ENCODE measurements around the gene DOK4.

The DOK4 gene

GRCh38 chr16:57518922-57519321 lies 32.6 kb upstream of the DOK4 start:
- no peak for DNase-seq

DNA sequence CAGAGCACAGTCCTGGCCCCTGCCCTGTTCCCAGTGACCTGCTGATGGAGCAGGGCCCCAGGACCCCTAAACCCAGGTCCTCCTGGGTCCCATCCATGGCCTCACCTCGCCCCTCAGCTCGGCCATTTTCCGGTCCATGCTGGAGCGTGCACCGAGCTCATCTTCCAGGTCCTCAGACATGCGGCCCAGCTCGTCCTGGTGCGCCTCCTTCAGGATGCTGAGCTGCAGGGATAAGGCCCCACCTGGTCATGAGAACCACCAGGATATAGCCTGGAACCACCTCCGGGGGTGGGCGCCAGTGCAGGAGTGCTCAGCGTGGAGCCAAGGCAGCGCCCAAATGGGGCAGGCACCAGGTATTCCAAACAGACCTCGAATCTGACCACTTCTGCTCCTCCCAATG lies 32.2 kb upstream of the DOK4 start:
- DNase-seq: no peak

- no peak for DNase-seq
Observed at GRCh38 chr16:57517397-57518367, 31.4 kb upstream of the DOK4 start.

GRCh38 chr16:57516773-57517172 lies 30.5 kb upstream of the DOK4 start:
- no peak for DNase-seq

- DNase-seq: no peak
Observed at GRCh38 chr16:57516176-57516725, 30.0 kb upstream of the DOK4 start.

GRCh38 chr16:57514791-57515600 lies 28.7 kb upstream of the DOK4 start:
- DNase-seq: no peak

DNA sequence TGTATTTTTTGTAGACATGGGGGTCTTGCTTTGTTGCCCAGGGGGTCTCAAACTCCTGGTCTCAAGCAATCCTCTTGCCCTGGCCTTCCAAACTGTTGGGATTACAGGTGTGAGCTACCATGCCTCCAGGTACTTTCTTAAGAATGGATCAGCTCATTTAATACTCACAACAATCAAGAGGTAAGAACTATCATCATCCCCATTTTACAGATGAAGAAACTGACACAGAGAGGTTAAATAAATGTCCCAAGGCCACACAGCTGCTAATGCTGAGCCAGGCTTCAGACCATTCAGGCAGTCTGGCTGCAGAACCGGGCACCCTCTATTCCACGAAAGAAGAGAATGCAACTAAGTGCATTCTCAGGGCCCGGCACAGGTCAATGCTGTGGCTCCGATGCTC lies 28.1 kb upstream of the DOK4 start:
- no peak for DNase-seq

GRCh38 chr16:57513371-57514102 lies 27.2 kb upstream of the DOK4 start:
- DNase-seq: no peak

DNA sequence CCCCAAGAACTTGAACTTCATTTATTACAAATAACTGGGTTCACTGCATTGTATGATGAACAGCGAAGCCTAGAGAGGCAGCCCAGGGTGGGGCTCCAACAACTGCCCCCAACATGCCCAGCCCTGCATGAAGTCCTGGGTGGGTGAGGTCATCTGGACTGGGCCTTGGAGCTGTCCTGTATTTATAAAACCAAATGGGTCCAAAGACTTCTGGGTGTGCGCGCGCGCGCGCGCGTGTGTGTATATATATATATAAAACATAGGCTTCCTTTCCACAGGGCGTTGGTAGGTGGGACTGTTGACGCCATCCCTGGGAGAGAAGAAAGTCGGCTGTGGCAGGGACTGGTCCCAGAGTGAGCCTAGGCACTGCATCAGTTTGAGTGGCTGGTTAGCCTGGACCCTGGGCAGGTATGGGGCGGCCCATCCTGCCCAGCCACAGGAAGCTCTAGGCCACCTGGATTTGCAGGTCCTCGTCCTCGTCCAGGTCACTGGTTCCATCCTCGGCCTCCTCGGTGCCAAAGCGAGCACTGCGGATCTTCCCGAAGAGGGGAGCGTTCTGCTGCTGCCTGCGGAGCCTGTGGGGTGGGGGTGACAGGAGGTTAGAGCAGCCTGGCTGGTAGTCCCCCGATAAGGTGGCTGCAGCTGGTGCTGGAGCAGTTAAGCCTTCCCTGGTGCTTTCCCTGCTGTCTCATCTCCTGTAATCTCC lies 26.2 kb upstream of the DOK4 start:
- no peak for DNase-seq

GRCh38 chr16:57510016-57510871 lies 24.0 kb upstream of the DOK4 start:
- DNase-seq: no peak

DNA sequence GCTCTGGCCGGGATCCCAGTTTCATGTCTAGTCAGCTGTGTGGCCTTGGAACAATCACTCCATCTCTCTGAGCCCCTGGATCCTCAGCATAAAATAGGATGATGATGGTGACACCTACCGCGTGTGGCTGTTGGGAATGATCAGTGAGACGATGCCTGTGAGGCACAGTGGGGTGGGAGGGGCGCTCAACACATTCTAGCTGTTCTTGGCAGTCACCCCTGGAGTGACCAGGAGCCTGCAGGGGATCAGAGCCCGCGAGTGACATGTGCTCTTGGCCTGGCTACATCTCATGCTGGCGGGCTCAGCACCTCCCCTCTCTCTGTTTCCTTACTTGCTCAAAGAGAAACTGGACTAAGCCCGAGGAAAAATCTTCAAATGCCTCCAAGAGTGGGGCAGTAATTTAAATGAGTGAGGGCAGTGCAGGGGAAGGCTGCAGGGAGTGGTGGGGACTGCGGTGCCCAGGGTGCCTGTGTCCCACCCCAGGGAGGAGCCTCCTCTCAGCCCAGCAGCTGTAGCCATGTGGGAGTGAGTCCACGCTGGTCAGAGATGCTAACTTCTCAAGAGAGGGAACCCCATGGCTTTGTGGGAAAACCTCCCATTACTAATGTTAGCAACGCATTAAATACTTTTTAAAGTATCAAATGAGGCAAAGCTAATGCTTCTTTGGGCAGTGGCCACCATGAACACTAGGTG lies 23.1 kb upstream of the DOK4 start:
- DNase-seq: no peak

GRCh38 chr16:57508035-57508425 lies 21.7 kb upstream of the DOK4 start:
- no peak for DNase-seq

DNA sequence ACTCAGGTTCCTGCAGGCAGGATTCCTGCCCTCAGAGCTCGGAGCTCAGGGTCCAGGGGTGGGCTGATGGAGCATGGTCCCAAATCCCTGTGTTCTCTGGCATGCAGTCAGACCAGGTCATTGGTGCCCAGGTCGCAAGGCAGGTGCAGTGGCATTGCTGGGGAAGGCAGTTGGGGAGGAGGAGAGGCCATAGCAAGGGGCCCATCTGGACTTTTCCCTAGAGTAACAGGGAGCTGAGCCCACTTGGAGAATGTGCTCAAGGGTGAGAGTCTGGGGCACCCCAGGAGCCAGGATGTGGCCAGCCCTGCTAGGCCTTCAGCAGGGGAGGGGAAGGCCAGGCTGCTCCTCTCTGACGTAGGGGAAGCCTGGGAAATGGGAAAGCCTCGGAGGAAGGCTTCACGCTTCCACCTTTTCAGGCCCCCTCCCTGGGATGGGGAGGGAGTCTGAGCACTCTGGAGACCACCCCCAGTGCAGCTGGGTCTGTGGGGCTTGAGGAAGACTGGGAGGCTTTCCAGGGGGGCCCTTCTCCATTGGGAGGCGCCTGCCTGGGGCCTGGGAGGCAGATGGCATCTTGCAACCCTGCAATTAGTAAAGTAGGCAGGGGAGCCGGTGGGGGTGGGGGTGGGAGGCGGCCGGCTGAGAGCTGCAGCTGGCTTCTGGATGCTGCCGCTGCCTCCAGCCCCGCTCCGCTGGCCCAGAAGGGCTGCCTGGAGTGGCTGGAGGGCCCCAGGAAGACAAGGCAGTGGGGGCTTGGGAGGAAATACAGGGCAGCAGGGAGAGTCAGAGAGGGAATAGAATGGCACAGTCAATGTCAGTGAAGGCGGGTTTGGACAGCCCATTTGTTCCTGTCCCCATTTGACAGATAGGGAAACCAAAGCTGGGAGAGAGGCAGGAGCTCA lies 21.1 kb upstream of the DOK4 start:
- peak; percentile 26 for DNase-seq

GRCh38 chr16:57505169-57505568 lies 18.9 kb upstream of the DOK4 start:
- DNase-seq: no peak

DNA sequence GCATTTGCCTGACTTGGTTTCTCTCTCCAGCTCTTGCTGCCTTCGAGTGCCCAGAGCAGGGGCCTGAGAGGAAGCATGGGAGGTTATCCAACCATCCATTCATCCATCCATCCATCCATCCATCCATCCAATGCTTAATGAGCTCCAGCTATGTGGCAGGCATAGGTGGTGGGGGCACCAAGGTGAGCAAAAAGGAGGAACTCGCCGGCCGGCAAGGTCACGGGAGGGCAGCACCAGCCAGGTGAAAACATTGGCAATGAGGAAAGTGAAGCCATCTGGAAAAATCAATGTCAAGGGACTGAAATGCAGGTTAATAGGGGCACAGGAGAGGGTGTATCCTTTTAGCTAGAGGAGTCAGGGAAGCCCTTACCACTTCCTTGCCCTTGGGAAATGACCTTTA lies 18.2 kb upstream of the DOK4 start:
- no peak for DNase-seq

GRCh38 chr16:57504001-57504400 lies 17.7 kb upstream of the DOK4 start:
- DNase-seq: no peak

GRCh38 chr16:57503366-57503765 lies 17.1 kb upstream of the DOK4 start:
- DNase-seq: peak; percentile 84

GRCh38 chr16:57502048-57502775 lies 15.9 kb upstream of the DOK4 start:
- peak; percentile 40 for DNase-seq

DNA sequence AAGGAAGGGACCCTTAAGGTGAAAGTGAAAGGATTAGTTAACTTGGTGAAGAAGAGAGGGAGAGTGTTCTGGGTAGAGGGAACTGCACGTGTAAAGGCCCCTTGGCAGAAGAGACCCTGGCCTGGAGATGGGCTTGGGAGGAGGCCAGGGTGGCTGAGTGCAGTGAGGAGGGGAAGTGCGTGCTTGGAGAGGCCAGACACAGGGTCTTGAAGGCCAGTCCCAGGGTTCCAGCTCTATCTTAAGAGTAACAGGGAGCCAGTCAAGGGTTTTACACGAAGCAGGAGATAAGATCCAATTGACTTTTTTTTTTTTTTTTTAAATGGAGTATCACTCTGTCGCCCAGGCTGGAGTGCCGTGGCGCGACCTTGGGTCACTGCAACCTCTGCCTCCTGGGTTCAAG lies 15.2 kb upstream of the DOK4 start:
- no peak for DNase-seq

All from NCI-H345 (cell line).